HG02610 (cell line): ENCODE results near the gene AP3D1.
A peak's percentile ranks its signal among the peaks of the same experiment; 100 is the strongest.

Source experiments
- ATAC-seq: cut with Tn5 transposase; IDR thresholded peaks from one replicate; pipeline ENCODE4 v1.9.1; 2021; ENCODE audit warnings: mild to moderate bottlenecking, moderate library complexity; ENCODE audit not compliant: unreplicated experiment

The AP3D1 gene

GRCh38 chr19:2070436-2070827, 80.9 kb downstream of the AP3D1 start:
- ATAC-seq = no peak

GRCh38 chr19:2064788-2065524, 86.4 kb downstream of the AP3D1 start:
- ATAC-seq = no peak

GRCh38 chr19:2064395-2064787, 87.0 kb downstream of the AP3D1 start:
- no peak for ATAC-seq

- ATAC-seq = no peak
Measured at GRCh38 chr19:2063824-2064223, 87.5 kb downstream of the AP3D1 start.

- no peak for ATAC-seq
Measured at GRCh38 chr19:2062770-2063169, 88.6 kb downstream of the AP3D1 start.

- no peak for ATAC-seq
Measured at GRCh38 chr19:2062389-2062729, 89.0 kb downstream of the AP3D1 start.

- peak; percentile 70 for ATAC-seq
Measured at GRCh38 chr19:2061495-2062388, 89.6 kb downstream of the AP3D1 start.

GRCh38 chr19:2060884-2061494, 90.4 kb downstream of the AP3D1 start:
- peak; percentile 36 for ATAC-seq

- no peak for ATAC-seq
Measured at GRCh38 chr19:2059422-2060201, 91.8 kb downstream of the AP3D1 start.

GRCh38 chr19:2058570-2059421, 92.6 kb downstream of the AP3D1 start:
- ATAC-seq = no peak

GRCh38 chr19:2057484-2058469, 93.6 kb downstream of the AP3D1 start:
- ATAC-seq = no peak

- no peak for ATAC-seq
Measured at GRCh38 chr19:2056837-2057192, 94.6 kb downstream of the AP3D1 start.

GRCh38 chr19:2055931-2056836, 95.2 kb downstream of the AP3D1 start:
- ATAC-seq = no peak

- no peak for ATAC-seq
Measured at GRCh38 chr19:2054763-2055162, 96.6 kb downstream of the AP3D1 start.

- no peak for ATAC-seq
Measured at GRCh38 chr19:2053601-2054389, 97.6 kb downstream of the AP3D1 start.

- ATAC-seq = no peak
Measured at GRCh38 chr19:2051773-2052704, 99.3 kb downstream of the AP3D1 start.
